HepG2 (cell line): ENCODE results near the gene CIITA. TPM values are rescaled to one million over a fixed set of nuclear protein-coding genes. Genes with fewer than 3 reads are reported as not detected.
A peak's percentile ranks its signal among the peaks of the same experiment; 100 is the strongest.

Source experiments
- ISL2 ChIP-seq: sonication (generic); formaldehyde crosslinking; IDR thresholded peaks from 2 replicates; pipeline ENCODE4 v1.5.0; 2020; ENCODE audit warnings: missing genetic modification reagents
- KLF16 ChIP-seq, 2 experiments: sonication (generic) in 1 of 2; formaldehyde crosslinking in 1 of 2; IDR thresholded peaks; 2 replicates each; pipeline versions ENCODE4 v1.6.1 to v1.8.0; 2016 to 2023; ENCODE audit warnings: missing genetic modification reagents in 2 of 2, missing compliant biosample characterization in 1 of 2
- SNAI1 ChIP-seq: sonication (generic); formaldehyde crosslinking; IDR thresholded peaks from 2 replicates; pipeline ENCODE4 v1.5.0; 2020; ENCODE audit warnings: mild to moderate bottlenecking, missing genetic modification reagents, borderline replicate concordance
- SNRNP70 ChIP-seq: fragments of 200-400 bp; formaldehyde crosslinking; IDR thresholded peaks from 2 replicates; pipeline ENCODE4 v1.6.1; 2017; ENCODE audit warnings: mild to moderate bottlenecking, low read depth, low read length, moderate library complexity
- SP2 ChIP-seq: sonication (generic); formaldehyde crosslinking; IDR thresholded peaks from 2 replicates; pipeline ENCODE4 v1.5.1; 2020; ENCODE audit warnings: mild to moderate bottlenecking, missing genetic modification reagents
- ZNF143 ChIP-seq: sonication (generic); formaldehyde crosslinking; IDR thresholded peaks from 2 replicates; pipeline ENCODE4 v1.4.0; 2020; ENCODE audit warnings: missing genetic modification reagents
- ZNF205 ChIP-seq: IDR thresholded peaks from 2 replicates; pipeline ENCODE4 v1.6.1; 2018; ENCODE audit warnings: missing biosample characterization, missing genetic modification reagents
- ZNF790 ChIP-seq: sonication (generic); formaldehyde crosslinking; IDR thresholded peaks from 2 replicates; pipeline ENCODE4 v1.8.0; 2022; ENCODE audit warnings: missing genetic modification reagents, mild to moderate bottlenecking, borderline replicate concordance
- polyA plus RNA-seq, 8 experiments: library from polyadenylated mRNA; depleted of rRNA in 3 of 8; stranded (reverse) in 7 of 8; unstranded in 1 of 8; fragments of >200 nt; fragmentation: Illumina TruSeq in 4 of 8; extraction: Trizol in 4 of 8; gene quantifications; 2 replicates each; pipeline versions ENCODE4 v1.2.1 to v1.2.3, GENCODE V29; 2011 to 2016; ENCODE audit warnings: low read depth in 4 of 8, missing spikeins in 1 of 8, mixed read lengths in 1 of 8; ENCODE audit not compliant: insufficient read depth in 1 of 8
- total RNA-seq, 5 experiments: library from RNA; depleted of rRNA; stranded (reverse); fragments of >200 nt; fragmentation: Illumina TruSeq; extraction: Trizol; gene quantifications; 2 replicates each; pipeline ENCODE4 v1.2.3, GENCODE V29; 2016; ENCODE audit warnings: low read depth in 1 of 5
- TF ChIP-seq, protein P1 (sequence below): sonication (generic); formaldehyde crosslinking; IDR thresholded peaks from 2 replicates; pipeline ENCODE4 v1.5.0; 2020; ENCODE audit warnings: missing genetic modification reagents
- TF ChIP-seq, protein P2 (sequence below): sonication (generic); formaldehyde crosslinking; IDR thresholded peaks from 2 replicates; pipeline ENCODE4 v1.4.0; 2020; ENCODE audit warnings: missing genetic modification reagents
- TF ChIP-seq, protein P3 (sequence below): sonication (generic); formaldehyde crosslinking; IDR thresholded peaks from 2 replicates; pipeline ENCODE4 v1.4.0; 2020; ENCODE audit warnings: missing genetic modification reagents
- TF ChIP-seq, protein P4 (sequence below): sonication (generic); formaldehyde crosslinking; IDR thresholded peaks from 2 replicates; pipeline ENCODE4 v1.9.0; 2021; ENCODE audit warnings: missing genetic modification reagents, borderline replicate concordance
- TF ChIP-seq, protein P5 (sequence below): IDR thresholded peaks from 2 replicates; pipeline ENCODE4 v1.6.1; 2016; ENCODE audit warnings: low read depth, control low read depth

Gene CIITA
- total and polyA plus RNA-seq, 2 of the 13 experiments (the other 11 are each of a cell fraction or from before 2014, with no cell fraction given), result 0.08 to 0.09 TPM

DNA sequence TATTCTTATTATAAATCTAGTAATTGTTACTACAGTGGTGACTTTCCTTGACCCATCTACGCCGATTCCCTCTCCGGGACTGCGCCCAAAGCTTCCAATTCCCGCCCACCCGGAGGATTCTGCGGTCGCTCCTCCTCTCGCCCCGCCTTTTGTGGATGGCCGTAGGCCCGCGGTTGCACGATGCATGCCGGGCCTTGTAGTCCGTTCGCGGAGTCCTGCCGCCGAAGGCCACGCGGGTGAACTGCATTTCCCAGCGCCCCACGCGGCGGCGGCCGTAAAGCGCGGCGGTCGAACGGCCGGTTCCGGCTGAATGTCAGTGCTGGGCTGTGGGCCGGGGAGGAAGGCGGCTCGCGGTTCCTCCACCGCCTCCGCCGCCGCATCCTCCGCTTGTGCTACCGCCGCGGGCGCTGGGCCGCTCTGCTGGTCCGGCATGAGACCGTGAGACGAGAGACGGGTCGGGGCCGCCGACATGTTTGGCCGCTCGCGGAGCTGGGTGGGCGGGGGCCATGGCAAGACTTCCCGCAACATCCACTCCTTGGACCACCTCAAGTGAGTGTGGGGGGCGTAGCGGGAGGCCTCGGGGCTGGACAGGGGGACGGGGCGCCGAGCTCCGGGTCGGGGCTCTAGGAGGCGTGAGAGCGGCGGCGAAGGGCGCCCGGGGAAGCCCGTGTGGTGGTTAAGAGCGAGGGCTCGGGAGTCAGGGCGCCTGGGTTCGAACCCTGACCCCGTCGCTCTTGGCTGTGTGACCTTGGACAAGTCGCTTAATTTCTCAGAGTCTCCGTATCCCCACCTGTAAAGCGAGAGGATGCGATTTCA, 67.5 kb downstream of the CIITA start, which contains the start of gene CLEC16A (continued):
- peak; percentile 89 for TF ChIP-seq ZNF790
- TF ChIP-seq SNRNP70, result no peak
- TF ChIP-seq ISL2 (CRISPR knock-in tag), result peak; percentile 89
- TF ChIP-seq, protein P1, sequence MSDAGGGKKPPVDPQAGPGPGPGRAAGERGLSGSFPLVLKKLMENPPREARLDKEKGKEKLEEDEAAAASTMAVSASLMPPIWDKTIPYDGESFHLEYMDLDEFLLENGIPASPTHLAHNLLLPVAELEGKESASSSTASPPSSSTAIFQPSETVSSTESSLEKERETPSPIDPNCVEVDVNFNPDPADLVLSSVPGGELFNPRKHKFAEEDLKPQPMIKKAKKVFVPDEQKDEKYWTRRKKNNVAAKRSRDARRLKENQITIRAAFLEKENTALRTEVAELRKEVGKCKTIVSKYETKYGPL, result no peak
- TF ChIP-seq, protein P2, sequence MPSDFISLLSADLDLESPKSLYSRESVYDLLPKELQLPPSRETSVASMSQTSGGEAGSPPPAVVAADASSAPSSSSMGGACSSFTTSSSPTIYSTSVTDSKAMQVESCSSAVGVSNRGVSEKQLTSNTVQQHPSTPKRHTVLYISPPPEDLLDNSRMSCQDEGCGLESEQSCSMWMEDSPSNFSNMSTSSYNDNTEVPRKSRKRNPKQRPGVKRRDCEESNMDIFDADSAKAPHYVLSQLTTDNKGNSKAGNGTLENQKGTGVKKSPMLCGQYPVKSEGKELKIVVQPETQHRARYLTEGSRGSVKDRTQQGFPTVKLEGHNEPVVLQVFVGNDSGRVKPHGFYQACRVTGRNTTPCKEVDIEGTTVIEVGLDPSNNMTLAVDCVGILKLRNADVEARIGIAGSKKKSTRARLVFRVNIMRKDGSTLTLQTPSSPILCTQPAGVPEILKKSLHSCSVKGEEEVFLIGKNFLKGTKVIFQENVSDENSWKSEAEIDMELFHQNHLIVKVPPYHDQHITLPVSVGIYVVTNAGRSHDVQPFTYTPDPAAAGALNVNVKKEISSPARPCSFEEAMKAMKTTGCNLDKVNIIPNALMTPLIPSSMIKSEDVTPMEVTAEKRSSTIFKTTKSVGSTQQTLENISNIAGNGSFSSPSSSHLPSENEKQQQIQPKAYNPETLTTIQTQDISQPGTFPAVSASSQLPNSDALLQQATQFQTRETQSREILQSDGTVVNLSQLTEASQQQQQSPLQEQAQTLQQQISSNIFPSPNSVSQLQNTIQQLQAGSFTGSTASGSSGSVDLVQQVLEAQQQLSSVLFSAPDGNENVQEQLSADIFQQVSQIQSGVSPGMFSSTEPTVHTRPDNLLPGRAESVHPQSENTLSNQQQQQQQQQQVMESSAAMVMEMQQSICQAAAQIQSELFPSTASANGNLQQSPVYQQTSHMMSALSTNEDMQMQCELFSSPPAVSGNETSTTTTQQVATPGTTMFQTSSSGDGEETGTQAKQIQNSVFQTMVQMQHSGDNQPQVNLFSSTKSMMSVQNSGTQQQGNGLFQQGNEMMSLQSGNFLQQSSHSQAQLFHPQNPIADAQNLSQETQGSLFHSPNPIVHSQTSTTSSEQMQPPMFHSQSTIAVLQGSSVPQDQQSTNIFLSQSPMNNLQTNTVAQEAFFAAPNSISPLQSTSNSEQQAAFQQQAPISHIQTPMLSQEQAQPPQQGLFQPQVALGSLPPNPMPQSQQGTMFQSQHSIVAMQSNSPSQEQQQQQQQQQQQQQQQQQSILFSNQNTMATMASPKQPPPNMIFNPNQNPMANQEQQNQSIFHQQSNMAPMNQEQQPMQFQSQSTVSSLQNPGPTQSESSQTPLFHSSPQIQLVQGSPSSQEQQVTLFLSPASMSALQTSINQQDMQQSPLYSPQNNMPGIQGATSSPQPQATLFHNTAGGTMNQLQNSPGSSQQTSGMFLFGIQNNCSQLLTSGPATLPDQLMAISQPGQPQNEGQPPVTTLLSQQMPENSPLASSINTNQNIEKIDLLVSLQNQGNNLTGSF, result no peak; the same call in 1 of the 2 replicates
- peak; percentile 100 for TF ChIP-seq ZNF143 (CRISPR knock-in tag)
- peak in 1 of 2 experiments; percentile 96; a peak in 2 of 4 replicates for TF ChIP-seq KLF16 (CRISPR knock-in tag; IDR thresholded peaks at IDR 0.05)
- no peak for TF ChIP-seq SNAI1 (CRISPR knock-in tag)
- TF ChIP-seq ZNF205 (CRISPR knock-in tag), result peak; percentile 63; the same call in 1 of the 2 replicates
- TF ChIP-seq, protein P3, sequence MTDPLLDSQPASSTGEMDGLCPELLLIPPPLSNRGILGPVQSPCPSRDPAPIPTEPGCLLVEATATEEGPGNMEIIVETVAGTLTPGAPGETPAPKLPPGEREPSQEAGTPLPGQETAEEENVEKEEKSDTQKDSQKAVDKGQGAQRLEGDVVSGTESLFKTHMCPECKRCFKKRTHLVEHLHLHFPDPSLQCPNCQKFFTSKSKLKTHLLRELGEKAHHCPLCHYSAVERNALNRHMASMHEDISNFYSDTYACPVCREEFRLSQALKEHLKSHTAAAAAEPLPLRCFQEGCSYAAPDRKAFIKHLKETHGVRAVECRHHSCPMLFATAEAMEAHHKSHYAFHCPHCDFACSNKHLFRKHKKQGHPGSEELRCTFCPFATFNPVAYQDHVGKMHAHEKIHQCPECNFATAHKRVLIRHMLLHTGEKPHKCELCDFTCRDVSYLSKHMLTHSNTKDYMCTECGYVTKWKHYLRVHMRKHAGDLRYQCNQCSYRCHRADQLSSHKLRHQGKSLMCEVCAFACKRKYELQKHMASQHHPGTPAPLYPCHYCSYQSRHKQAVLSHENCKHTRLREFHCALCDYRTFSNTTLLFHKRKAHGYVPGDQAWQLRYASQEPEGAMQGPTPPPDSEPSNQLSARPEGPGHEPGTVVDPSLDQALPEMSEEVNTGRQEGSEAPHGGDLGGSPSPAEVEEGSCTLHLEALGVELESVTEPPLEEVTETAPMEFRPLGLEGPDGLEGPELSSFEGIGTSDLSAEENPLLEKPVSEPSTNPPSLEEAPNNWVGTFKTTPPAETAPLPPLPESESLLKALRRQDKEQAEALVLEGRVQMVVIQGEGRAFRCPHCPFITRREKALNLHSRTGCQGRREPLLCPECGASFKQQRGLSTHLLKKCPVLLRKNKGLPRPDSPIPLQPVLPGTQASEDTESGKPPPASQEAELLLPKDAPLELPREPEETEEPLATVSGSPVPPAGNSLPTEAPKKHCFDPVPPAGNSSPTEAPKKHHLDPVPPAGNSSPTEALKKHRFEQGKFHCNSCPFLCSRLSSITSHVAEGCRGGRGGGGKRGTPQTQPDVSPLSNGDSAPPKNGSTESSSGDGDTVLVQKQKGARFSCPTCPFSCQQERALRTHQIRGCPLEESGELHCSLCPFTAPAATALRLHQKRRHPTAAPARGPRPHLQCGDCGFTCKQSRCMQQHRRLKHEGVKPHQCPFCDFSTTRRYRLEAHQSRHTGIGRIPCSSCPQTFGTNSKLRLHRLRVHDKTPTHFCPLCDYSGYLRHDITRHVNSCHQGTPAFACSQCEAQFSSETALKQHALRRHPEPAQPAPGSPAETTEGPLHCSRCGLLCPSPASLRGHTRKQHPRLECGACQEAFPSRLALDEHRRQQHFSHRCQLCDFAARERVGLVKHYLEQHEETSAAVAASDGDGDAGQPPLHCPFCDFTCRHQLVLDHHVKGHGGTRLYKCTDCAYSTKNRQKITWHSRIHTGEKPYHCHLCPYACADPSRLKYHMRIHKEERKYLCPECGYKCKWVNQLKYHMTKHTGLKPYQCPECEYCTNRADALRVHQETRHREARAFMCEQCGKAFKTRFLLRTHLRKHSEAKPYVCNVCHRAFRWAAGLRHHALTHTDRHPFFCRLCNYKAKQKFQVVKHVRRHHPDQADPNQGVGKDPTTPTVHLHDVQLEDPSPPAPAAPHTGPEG (CRISPR knock-in tag), result peak; percentile 79; the same call in 1 of the 2 replicates
- TF ChIP-seq SP2 (CRISPR knock-in tag), result peak; percentile 78
- TF ChIP-seq, protein P4, sequence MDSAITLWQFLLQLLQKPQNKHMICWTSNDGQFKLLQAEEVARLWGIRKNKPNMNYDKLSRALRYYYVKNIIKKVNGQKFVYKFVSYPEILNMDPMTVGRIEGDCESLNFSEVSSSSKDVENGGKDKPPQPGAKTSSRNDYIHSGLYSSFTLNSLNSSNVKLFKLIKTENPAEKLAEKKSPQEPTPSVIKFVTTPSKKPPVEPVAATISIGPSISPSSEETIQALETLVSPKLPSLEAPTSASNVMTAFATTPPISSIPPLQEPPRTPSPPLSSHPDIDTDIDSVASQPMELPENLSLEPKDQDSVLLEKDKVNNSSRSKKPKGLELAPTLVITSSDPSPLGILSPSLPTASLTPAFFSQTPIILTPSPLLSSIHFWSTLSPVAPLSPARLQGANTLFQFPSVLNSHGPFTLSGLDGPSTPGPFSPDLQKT (CRISPR knock-in tag), result peak; percentile 96
- TF ChIP-seq, protein P5, sequence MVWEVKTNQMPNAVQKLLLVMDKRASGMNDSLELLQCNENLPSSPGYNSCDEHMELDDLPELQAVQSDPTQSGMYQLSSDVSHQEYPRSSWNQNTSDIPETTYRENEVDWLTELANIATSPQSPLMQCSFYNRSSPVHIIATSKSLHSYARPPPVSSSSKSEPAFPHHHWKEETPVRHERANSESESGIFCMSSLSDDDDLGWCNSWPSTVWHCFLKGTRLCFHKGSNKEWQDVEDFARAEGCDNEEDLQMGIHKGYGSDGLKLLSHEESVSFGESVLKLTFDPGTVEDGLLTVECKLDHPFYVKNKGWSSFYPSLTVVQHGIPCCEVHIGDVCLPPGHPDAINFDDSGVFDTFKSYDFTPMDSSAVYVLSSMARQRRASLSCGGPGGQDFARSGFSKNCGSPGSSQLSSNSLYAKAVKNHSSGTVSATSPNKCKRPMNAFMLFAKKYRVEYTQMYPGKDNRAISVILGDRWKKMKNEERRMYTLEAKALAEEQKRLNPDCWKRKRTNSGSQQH, result 0 out of 2 replicates have a peak, but pooled peaks have one; percentile 35
